22Rv1 (cell line): ENCODE results near the gene DPP6.

ENCODE experiments used
- H3K27ac ChIP-seq: fragments of 450-650 bp; 2 replicates; pipeline ENCODE4 v1.5.1; 2017
- CTCF ChIP-seq: fragments of 450-650 bp; IDR thresholded peaks from 2 replicates; pipeline ENCODE4 v1.5.1; 2017; ENCODE audit warnings: mild to moderate bottlenecking
- ZFX ChIP-seq: fragments of 450-650 bp; IDR thresholded peaks from 2 replicates; pipeline ENCODE4 v1.6.1; 2017; ENCODE audit warnings: antibody characterized with exemption, borderline replicate concordance

DPP6 gene

DNA sequence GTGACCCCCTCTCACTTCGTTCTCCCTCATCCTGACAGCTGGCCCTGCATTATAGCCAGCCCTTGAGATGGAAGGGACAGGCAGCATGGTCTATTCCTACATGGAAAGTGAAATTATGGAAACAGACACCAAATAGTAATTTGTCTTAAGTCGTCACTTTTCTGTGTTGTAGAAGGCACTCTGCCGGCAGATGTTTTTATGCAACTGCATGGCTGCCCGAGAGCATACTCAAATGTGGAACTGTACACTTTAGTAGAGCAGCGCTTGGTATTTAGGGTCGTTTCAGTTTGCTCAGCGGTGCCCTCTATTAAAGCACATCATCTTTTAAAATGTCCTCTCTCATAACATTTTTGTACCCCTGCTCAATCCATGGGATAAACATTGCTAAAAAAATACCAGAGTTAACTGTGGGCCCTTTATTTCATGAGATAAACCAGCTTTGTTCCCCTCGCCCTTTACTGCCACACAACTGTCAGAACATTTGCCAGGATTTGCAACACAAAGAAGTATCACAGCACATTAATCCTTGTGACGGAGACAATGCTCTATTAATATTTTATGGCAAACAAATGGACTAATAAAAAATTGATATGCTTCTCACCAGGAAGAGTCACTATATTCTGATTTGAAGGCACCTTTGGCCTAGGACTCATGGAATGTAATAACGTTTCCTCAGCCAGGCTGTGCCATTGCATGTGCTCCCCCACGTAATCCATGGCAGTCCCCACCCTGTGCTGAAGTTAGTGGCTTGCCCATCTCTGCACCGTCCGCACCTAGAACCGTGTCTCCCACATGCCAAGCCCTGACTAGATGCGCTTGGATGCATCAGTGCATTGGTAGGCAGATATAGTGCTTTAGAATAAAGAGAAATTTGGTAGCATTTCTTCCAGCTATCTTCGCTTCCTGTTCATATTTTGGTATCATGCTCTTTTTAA is 729.4 kb downstream of the DPP6 start:
- no peak for TF ChIP-seq CTCF
- no peak for TF ChIP-seq ZFX
- H3K27ac ChIP-seq, result no peak overlapping the region

GRCh38 chr7:154783281-154783909 is 731.2 kb downstream of the DPP6 start:
- no peak for TF ChIP-seq ZFX
- TF ChIP-seq CTCF, result no peak
- H3K27ac ChIP-seq, result no peak overlapping the region

GRCh38 chr7:154785898-154786297 is 733.7 kb downstream of the DPP6 start:
- no peak overlapping the region for H3K27ac ChIP-seq
- no peak for TF ChIP-seq ZFX
- TF ChIP-seq CTCF, result no peak

DNA sequence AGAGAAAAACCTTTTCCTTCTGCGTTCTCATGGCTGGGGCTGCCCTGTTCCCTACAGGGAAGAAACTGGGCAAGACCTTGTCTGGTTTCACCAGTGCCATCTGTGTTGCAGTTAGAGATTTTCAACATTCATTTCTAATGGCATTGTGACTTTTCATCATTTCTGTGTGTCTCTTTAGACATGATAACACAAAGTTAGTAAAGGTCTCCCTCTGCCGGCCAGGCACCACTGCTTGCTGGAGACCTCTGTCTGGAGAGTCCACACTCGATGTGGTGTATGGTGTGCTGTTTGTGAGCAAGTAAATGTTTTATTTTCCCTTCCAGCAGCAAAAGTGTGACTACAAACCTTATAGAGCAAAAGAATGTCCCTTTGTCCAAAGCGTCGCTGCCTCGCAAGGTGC is 737.2 kb downstream of the DPP6 start:
- no peak overlapping the region for H3K27ac ChIP-seq
- TF ChIP-seq ZFX (no peak), CTCF (peak; percentile 57)

GRCh38 chr7:154791611-154792010 is 739.4 kb downstream of the DPP6 start:
- H3K27ac ChIP-seq, result no peak overlapping the region
- TF ChIP-seq CTCF, result no peak
- no peak for TF ChIP-seq ZFX

DNA sequence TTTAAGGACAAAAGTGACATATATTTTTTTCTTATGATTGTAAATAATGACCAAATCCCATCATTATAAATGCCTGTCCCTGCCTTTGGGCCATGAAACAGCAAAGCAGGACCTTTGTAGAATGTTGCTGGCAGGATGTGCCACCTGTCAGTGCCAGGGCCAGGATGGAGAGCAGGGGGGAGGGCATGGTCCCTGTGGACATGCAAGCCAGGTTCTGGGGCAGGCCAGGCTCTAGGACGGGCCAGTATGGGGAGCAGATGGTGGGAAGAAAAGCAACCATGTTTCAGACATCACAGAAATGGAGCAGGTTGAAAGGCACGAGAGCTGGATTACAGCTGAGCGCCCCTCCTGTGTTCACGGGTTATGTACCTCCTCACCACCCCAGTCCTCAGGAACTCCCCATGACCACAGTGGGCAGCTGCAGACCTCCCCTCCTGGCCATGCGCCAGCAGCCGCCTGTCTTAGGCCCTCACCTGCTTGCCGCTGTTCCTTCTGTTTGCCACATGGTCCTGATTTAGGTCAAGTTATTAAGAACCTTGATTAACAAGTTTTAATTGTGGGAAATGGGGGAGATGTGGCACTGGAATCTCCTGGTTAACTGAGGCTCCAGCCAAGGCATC is 740.3 kb downstream of the DPP6 start:
- TF ChIP-seq CTCF, result no peak
- no peak for TF ChIP-seq ZFX
- no peak overlapping the region for H3K27ac ChIP-seq
